Adrenal gland (tissue), 12 donors: ENCODE results near the gene DMD. TPM values are rescaled to one million over a fixed set of nuclear protein-coding genes. Genes with fewer than 3 reads are reported as not detected.

Experiments used
- DNase-seq, 7 donors: peaks; one replicate each; pipeline ENCODE4 v3.0.0-alpha.2; 2019 to 2020
- H3K27ac ChIP-seq, 5 donors: fragments of 200-600 bp; sonication (generic) in 4 of 5; 1 replicate in 3 of 5; 2 replicates in 2 of 5; pipeline versions ENCODE4 v1.5.1 to v1.8.0; 2016 to 2020; ENCODE audit warnings: mild to moderate bottlenecking in 1 of 5
- H3K27me3 ChIP-seq: fragments of 200-600 bp; 2 replicates; pipeline ENCODE4 v1.8.0; 2021
- H3K36me3 ChIP-seq, 2 donors: fragments of 200-600 bp; replicated peaks in 1 of 2; 1 replicate in 1 of 2; 2 replicates in 1 of 2; pipeline versions ENCODE4 v1.5.1 to v1.8.0; 2018 to 2022
- H3K4me1 ChIP-seq, 2 donors: fragments of 200-600 bp; replicated peaks in 1 of 2; 1 replicate in 1 of 2; 2 replicates in 1 of 2; pipeline versions ENCODE4 v1.5.1 to v1.8.0; 2018 to 2021
- H3K4me3 ChIP-seq, 4 donors: fragments of 200-600 bp; sonication (generic) in 3 of 4; one replicate each; pipeline ENCODE4 v1.5.1; 2016 to 2018
- H3K9me3 ChIP-seq, 3 donors: fragments of 200-600 bp; sonication (generic) in 1 of 3; replicated peaks in 1 of 3; 1 replicate in 2 of 3; 2 replicates in 1 of 3; pipeline versions ENCODE4 v1.5.1 to v1.8.0; 2016 to 2021
- CTCF ChIP-seq, 6 experiments: fragments of 450-650 bp in 4 of 6; fragments of 200-600 bp in 2 of 6; sonication (generic) in 1 of 6; IDR thresholded peaks; 1 replicate in 5 of 6; 2 replicates in 1 of 6; pipeline versions ENCODE4 v1.5.1 to v1.8.0; 2016 to 2021; ENCODE audit warnings: antibody characterized with exemption in 6 of 6, mild to moderate bottlenecking in 2 of 6, moderate library complexity in 1 of 6
- POLR2A ChIP-seq, 2 donors: fragments of 450-650 bp; IDR thresholded peaks; one replicate each; pipeline ENCODE4 v1.6.1; 2017; ENCODE audit warnings: antibody characterized with exemption in 2 of 2, mild to moderate bottlenecking in 2 of 2, moderate library complexity in 1 of 2
- WGBS, 4 donors: extraction: QIAGEN DNeasy Blood & Tissue Kit in 2 of 4; methylation state at CpG; one replicate each; pipeline versions ENCODE4 v1.1.5 to v1.1.7; 2013 to 2017; 5-methylcytosine and 5-hydroxymethylcytosine counted together
- intact Hi-C, 2 donors: fragments of 100-400 bp; cut with DNase I; formaldehyde crosslinking; loops; one replicate each; pipeline versions ENCODE4 v1.14.1 to v1.15.0; 2022 to 2023
- polyA plus RNA-seq, 3 donors: library from polyadenylated mRNA; stranded (reverse); fragments of 200-250 nt in 2 of 3; fragments of 350-450 nt in 1 of 3; fragmentation: Illumina TruSeq in 1 of 3; extraction: RNeasy Lipid Tissue Mini Kit (QIAGEN cat#74804) in 1 of 3; gene quantifications; one replicate each; pipeline ENCODE4 v1.2.3, GENCODE V29; 2013 to 2014
- total RNA-seq, 9 donors: library from RNA; depleted of rRNA in 4 of 9; stranded (reverse); fragments of >200 nt in 4 of 9; fragments of 120-200 nt in 1 of 9; fragmentation: NEBNext Ultra II Directional in 1 of 9; extraction: Animal tissue kit (Norgen Biotek cat#: 25700) in 1 of 9; gene quantifications; one replicate each; pipeline versions ENCODE4 v1.1.0 to v1.2.4, GENCODE V29; 2013 to 2023
- donor health status: healthy with polysubstance abuse.
- donor health status: Bipolar disorder and iron deficiency.
- donor health status: DM: yes; HTN: yes; CAD: no.
- donor health status: DM: no; HTN: no; CAD: no.
- donor health status: DM: no; HTN: no; CAD: no.
- donor health status: DM: yes; HTN: yes; CAD: no.

Gene DMD
- total and polyA plus RNA-seq, 12 donors: 14.6 to 89.7 (median 36.2) TPM

GRCh38 chrX:31314921-31315320, 1896.4 kb downstream of the DMD start:
- TF ChIP-seq CTCF (IDR thresholded peaks at IDR 0.05): no peak
- no peak for TF ChIP-seq POLR2A (IDR thresholded peaks at IDR 0.05)
- no peaks in the 10 kb centered on the region for H3K36me3 ChIP-seq
- H3K4me1 ChIP-seq: no peaks in the 10 kb centered on the region
- intact Hi-C loops: no loop called here
- H3K4me3 ChIP-seq: no peak overlapping the region
- no peak overlapping the region for H3K27ac ChIP-seq
- DNase-seq: no peak
- WGBS, 4 donors: 34 to 61% (median 47%) methylated on average over 3 of the region's 3 CpGs
- no peaks in the 10 kb centered on the region for H3K9me3 ChIP-seq
- H3K27me3 ChIP-seq: no peaks in the 10 kb centered on the region

- no peak overlapping the region for H3K4me3 ChIP-seq
- TF ChIP-seq POLR2A (IDR thresholded peaks at IDR 0.05): no peak
- TF ChIP-seq CTCF (IDR thresholded peaks at IDR 0.05): no peak
- intact Hi-C loops: no loop called here
- no peaks in the 10 kb centered on the region for H3K9me3 ChIP-seq
- no peak overlapping the region for H3K27ac ChIP-seq
- no peak for DNase-seq
- no peaks in the 10 kb centered on the region for H3K4me1 ChIP-seq
- 78 to 94% (median 79%) methylated on average over 5 of the region's 5 CpGs; no CpG with 5 or more reads in 1 of the 4 donors for WGBS, 4 donors
- peaks cover 5% of the 10 kb centered on the region for H3K27me3 ChIP-seq
- H3K36me3 ChIP-seq: no peaks in the 10 kb centered on the region
Observed at GRCh38 chrX:31307952-31308351, 1903.4 kb downstream of the DMD start.

GRCh38 chrX:31302573-31303075, 1908.7 kb downstream of the DMD start:
- TF ChIP-seq CTCF (IDR thresholded peaks at IDR 0.05) (no peak), POLR2A (IDR thresholded peaks at IDR 0.05) (no peak)
- Histone ChIP-seq H3K27ac (no peak overlapping the region), H3K4me1 (no peaks in the 10 kb centered on the region), H3K36me3 (no peaks in the 10 kb centered on the region), H3K4me3 (no peak overlapping the region), H3K27me3 (no peaks in the 10 kb centered on the region), H3K9me3 (no peaks in the 10 kb centered on the region)
- DNase-seq: no peak
- WGBS, 4 donors: 50 to 77% (median 65%) methylated on average over 1 of the region's 1 CpG
- intact Hi-C loops: no loop called here

- intact Hi-C loops: no loop called here
- TF ChIP-seq POLR2A (IDR thresholded peaks at IDR 0.05) (no peak), CTCF (IDR thresholded peaks at IDR 0.05) (no peak)
Observed at GRCh38 chrX:31301941-31302340, 1909.4 kb downstream of the DMD start.

More at GRCh38 chrX:31301941-31302340, 1909.4 kb downstream of the DMD start:
- DNase-seq: no peak
- Histone ChIP-seq H3K9me3 (no peaks in the 10 kb centered on the region), H3K27me3 (no peaks in the 10 kb centered on the region), H3K36me3 (no peaks in the 10 kb centered on the region), H3K27ac (no peak overlapping the region), H3K4me1 (no peaks in the 10 kb centered on the region), H3K4me3 (no peak overlapping the region)
- 62 to 84% (median 73%) methylated on average over 2 of the region's 2 CpGs for WGBS, 4 donors
